OCI-LY7 (cell line): ENCODE measurements around the gene SLFN12L.
"Not testable (repeated sequence)": the region's sequence is repeated elsewhere in the genome, so short reads cannot be mapped to it uniquely, and the experiment has no call there.

Source experiments
- CTCF ChIP-seq: fragments of 200-600 bp; sonication (generic); conservative IDR thresholded peaks from 2 replicates; pipeline ENCODE4 v1.5.1; 2014; ENCODE audit warnings: mild to moderate bottlenecking, antibody characterized with exemption, low read length, moderate library complexity, mixed read lengths
- EZH2phosphoT487 ChIP-seq: fragments of 200-600 bp; sonication (generic); IDR thresholded peaks from 2 replicates; pipeline ENCODE4 v1.6.1; 2018; ENCODE audit warnings: low read depth, borderline replicate concordance, mild to moderate bottlenecking, mixed run types, antibody characterized with exemption, low read length, moderate library complexity, mixed read lengths

GRCh38 chr17:35454035-35454434, 83.4 kb downstream of the SLFN12L start:
- TF ChIP-seq CTCF, EZH2phosphoT487: not testable (repeated sequence)
